Fibroblast of lung (primary cell): ENCODE data around the gene MYL3.

Experiments
- EZH2 ChIP-seq: IDR thresholded peaks from 2 replicates; pipeline ENCODE4 v1.5.1; 2012; ENCODE audit warnings: low read length, control low read depth, mild to moderate bottlenecking; ENCODE audit errors: missing control alignments
- TF ChIP-seq, protein P1 (sequence below), 2 donors: IDR thresholded peaks in 1 of 2; conservative IDR thresholded peaks in 1 of 2; 1 replicate in 1 of 2; 2 replicates in 1 of 2; pipeline ENCODE4 v1.5.1; 2011 to 2012; ENCODE audit warnings: low read length in 2 of 2, control low read depth in 1 of 2, inconsistent platforms in 1 of 2, low read depth in 1 of 2, mild to moderate bottlenecking in 1 of 2

DNA sequence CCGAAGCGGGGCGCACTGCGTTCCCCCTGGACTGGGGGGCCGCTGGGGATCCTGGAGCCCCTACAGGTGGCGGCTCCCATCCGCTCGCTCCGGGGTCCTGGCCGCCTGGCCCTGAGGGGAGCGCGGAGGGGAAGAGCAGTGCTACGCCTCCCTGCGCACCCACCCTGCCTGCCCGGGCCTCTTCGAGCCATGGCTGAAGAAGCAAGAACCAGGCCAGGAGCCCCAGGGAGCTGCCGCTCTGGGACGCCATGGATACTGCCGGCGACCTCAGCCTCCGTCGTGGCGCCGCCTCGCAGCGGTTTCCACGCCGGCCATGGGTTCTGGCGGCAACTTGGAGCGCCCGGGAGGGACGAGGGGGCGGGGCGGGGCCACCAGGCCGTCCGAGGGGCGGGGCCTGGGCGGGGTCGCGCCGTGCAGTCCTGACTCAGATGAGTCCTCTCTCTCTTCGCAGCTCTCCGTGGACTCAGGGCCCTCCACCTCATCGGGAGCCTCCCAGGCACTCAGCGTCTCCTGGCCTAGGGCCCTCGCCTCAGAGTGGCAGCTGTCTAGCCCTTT lies 50.9 kb downstream of the MYL3 start:
- TF ChIP-seq EZH2, result no peak
- TF ChIP-seq, protein P1, sequence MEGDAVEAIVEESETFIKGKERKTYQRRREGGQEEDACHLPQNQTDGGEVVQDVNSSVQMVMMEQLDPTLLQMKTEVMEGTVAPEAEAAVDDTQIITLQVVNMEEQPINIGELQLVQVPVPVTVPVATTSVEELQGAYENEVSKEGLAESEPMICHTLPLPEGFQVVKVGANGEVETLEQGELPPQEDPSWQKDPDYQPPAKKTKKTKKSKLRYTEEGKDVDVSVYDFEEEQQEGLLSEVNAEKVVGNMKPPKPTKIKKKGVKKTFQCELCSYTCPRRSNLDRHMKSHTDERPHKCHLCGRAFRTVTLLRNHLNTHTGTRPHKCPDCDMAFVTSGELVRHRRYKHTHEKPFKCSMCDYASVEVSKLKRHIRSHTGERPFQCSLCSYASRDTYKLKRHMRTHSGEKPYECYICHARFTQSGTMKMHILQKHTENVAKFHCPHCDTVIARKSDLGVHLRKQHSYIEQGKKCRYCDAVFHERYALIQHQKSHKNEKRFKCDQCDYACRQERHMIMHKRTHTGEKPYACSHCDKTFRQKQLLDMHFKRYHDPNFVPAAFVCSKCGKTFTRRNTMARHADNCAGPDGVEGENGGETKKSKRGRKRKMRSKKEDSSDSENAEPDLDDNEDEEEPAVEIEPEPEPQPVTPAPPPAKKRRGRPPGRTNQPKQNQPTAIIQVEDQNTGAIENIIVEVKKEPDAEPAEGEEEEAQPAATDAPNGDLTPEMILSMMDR (conservative IDR thresholded peaks at IDR 0.05 in 1 of 2, IDR thresholded peaks at IDR 0.05 in 1 of 2; ENCODE audit: low read depth in 1 of 2, low read length in 2 of 2), result no peak
